Hypothalamus (tissue), 51 donors: ENCODE results near the gene TRIM9.

ENCODE experiments used
- DNase-seq, 51 donors: peaks; one replicate each; lab custom pipeline; 2025; lab: John Stamatoyannopoulos, UW

The TRIM9 gene

GRCh38 chr14:51093371-51094281 lies 1.3 kb downstream of the TRIM9 start:
- DNase-seq, result peak; percentile 20 to 92 (median 76)

- DNase-seq, result no peak
Measured at GRCh38 chr14:51092965-51093364, 1.9 kb downstream of the TRIM9 start.

GRCh38 chr14:51089278-51089677 lies 5.6 kb downstream of the TRIM9 start:
- no peak for DNase-seq

GRCh38 chr14:51087031-51087441 lies 7.9 kb downstream of the TRIM9 start:
- no peak for DNase-seq

DNA sequence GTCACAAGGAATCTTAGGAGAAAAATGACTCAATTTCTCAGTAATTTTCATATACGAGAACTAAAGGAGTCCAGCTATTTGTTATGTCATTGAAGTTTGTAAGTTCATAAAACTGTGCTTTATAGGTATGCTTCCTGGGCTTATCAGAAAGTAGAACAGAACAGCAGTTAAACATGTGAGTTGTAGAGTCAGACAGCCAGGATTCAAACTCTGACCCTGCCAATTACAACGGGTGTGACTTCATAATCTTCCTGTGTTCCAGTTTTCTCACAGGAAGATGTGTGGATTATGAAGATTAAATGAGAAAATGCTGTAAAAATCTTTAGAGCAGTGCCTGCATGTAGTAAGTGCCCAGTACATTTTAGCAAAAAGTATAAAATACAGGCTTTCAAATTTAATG lies 8.9 kb downstream of the TRIM9 start:
- no peak for DNase-seq

GRCh38 chr14:51084962-51085361 lies 9.9 kb downstream of the TRIM9 start:
- peak in 1 of 51 donors; percentile 57 for DNase-seq

- DNase-seq, result no peak
Measured at GRCh38 chr14:51084507-51084906, 10.4 kb downstream of the TRIM9 start.

DNA sequence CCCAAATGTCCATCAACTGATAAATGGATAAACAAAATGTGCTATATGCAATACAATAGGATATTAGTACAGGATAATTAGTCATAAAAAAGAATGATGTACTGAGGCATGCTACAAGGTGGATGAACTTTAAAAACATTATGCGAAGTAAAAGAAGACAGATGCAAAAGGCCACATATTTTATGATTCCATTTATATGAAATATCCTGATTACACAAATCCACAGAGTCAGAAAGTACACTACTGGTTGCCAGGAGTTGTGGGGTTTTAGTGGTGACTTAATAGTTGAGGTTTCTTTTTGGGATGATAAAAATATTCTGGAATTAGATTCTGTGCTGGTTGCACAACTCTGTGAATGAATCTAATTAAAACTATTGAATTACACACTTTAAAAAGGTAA lies 12.6 kb downstream of the TRIM9 start:
- DNase-seq, result no peak

DNA sequence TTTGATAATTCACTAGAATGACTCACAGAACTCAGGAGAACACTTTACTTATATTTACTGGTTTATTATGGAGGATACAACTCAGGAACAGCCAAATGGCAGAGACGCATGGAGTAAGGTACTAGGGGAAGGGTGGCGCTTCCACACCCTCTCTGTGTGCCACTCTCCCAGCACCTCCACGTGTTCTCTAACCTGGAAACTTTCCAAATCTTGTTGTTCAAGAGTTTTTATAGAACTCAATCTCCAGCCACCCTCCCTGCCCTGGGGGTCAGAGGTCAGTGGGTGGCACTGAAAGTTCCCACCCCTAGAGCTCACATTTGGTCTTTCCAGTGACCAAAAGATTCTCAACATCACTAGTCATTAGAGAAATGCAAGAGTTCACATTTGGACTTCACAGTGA lies 13.2 kb downstream of the TRIM9 start:
- DNase-seq, result no peak

DNA sequence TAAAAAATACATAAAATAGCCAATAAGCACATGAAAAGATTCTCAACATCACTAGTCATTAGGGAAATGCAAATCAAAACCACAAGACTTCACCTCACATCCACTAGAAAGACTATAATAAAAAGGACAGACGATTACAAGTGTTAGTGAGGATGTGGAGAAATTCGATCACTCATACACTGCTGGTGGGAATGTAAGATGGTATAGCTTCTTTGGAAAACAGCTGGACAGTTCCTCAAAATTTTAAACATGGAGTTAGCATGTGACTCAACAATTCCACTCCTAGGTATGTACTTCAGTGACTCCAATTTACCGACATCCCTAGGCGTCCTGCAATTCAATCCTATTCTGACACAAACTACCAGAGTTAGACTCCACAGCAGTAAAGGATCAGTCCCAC lies 13.7 kb downstream of the TRIM9 start:
- DNase-seq, result no peak

DNA sequence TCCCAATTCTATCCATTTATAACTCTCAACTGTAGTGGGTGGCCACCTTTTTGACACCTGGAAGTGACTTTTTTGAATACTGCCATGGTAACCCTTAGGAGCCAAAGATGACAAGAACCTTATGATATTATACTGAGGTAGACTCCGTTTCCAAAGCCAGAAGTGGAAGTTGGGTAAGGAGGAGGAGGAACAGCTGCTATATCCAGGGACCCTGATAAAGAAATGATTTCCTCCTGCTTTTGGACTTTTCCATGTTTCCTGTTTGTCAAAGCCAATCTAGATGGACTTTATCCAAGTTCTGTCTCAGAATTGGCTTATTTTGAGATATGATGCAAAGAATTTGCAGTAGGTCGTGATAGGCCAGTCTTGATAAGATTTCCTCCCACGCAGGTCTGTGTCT lies 14.3 kb downstream of the TRIM9 start:
- no peak for DNase-seq

DNA sequence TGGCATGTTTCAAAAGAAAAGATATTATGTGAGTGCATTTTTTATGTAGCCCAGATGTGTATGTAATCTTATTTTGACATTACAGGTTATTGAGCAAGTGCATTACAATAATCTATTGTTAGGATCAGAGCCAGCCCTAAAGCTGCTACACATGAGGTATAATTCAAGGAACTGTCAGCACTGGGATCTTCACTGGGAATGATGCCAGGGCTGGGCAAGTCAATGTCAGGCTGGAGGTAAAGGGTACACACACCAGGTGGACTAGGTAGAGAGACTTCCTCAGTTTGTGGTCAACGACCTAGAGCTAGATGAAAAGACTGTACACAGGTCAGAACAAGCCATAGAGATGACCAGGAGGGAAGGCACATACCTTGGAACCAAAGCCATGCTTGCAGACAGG lies 15.4 kb downstream of the TRIM9 start:
- DNase-seq, result no peak

DNA sequence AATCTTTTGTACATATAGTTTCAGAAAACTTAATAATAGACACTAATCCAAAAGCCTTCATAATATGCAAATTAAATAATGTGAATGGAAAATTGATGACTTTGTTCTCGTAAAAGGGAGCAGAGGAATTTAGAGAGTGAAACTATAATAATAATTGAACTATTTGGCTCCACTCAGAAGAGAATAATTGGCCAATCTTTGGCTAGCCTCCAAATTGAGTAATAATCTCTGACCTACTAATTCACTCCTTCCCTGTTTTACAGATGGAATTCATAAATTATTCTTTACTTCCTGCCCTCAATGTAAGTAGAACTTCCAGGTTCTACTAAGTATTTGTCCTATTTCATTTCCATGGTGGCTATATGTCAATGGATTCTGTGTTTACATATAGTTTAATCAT lies 15.8 kb downstream of the TRIM9 start:
- no peak for DNase-seq

DNA sequence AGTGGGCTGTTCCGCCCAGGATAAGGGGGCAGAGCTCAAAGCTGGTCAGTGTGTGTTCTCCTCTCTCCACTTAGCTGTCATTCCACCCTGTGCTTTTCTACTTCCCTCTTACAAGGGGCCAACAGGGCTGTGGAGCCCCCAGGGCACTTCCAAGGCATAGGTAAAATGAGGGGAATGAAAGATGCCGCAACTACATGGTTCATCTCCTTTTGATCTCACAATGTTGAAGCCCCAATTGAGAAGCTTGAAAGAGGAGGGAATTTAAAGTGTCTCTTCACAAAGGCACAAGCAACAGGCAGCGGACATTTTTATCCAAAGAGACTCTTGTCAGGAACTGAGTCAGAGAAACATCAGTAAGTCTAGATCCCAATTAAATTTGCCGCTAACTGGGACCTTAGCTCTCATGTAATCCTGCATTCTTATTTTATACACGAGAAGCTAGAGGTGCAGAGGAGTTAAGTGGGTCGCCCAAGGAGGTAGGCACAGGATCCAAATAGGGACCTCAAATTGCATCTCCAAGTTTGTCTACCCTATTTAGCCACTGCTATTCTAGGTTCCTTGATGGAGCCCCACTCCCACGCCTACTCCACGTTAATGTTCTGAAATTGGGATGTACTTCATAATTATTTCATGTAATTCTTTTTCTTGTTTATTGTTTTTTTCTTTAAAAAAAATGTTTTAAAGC lies 20.1 kb downstream of the TRIM9 start:
- DNase-seq, result no peak

- DNase-seq, result no peak
Measured at GRCh38 chr14:51073731-51074130, 21.2 kb downstream of the TRIM9 start.

GRCh38 chr14:51072976-51073375 lies 21.9 kb downstream of the TRIM9 start:
- no peak for DNase-seq

- DNase-seq, result no peak
Measured at GRCh38 chr14:51071857-51072256, 23.0 kb downstream of the TRIM9 start.

GRCh38 chr14:51070726-51071125 lies 24.2 kb downstream of the TRIM9 start:
- DNase-seq, result no peak

DNA sequence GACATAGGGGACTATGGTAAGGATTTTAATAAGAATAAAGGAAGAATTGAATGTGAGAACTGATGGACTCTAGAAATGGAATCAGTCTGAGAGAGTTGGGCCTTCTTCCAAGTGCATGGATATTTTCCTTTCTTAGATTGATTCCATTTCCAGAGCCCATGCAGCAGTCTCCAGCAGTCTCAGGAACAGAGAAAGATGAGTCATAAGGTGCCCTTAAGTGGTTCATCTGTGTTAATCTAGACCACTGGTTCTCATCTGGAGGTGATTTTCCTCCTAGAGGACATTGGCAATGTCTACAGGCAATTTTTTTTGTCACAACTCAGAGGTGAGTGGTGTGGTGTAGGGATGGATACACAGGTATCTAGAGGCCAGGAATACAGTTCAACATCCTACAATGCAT lies 25.9 kb downstream of the TRIM9 start:
- no peak for DNase-seq

DNA sequence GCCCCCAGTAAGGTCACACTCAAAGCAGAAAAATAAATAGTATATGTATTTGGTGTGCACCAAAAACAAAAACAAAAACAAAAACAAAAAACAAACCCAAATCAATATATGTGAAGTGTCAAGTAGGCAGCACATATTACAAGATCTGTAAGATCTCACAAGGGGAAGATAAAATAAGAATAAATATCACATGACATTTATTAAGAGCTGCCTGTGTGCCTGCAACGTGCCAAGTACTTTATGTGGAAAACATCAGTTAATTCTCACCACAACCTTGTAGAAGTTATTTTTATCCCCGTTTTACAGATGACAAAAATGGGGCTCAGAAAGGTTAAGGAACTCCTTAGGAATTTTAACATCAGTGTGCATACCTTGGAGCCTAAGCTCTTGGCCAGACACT lies 26.6 kb downstream of the TRIM9 start:
- no peak for DNase-seq

- no peak for DNase-seq
Measured at GRCh38 chr14:51067295-51067694, 27.6 kb downstream of the TRIM9 start.

DNA sequence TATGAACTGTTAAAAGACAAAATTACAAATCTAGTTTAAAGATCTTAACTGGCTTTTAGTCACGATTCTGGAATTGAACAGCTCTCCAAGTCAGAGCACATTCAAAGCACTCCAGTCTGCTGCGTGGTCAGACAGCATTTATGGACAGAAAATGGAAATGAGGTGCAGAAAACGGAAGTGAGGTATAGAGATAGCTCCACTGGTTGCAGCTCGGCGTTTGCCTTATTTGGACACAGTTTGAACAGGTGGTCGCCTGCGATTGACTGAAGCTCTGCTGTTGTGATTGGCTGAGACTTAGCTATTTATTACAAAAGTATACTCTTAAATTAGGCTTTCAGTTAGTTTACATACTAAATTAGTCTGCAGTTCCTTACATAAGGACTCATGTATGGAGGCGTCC lies 28.3 kb downstream of the TRIM9 start:
- DNase-seq, result peak in 1 of 51 donors; percentile 28
